ENCODE measurements around the gene PSTPIP1. TPM values are rescaled to one million over a fixed set of nuclear protein-coding genes. Genes with fewer than 3 reads are reported as not detected.

Gene PSTPIP1
- total and polyA plus RNA-seq, 2 of the 8 experiments (the other 6 are each of a cell fraction or from before 2014, with no cell fraction given) = 1.6 to 1.8 TPM

GRCh38 chr15:76987276-76987675 lies 7.7 kb upstream of the PSTPIP1 start:
- CTCF ChIA-PET (ENCODE audit: partially characterized antibody) = interaction anchor here (0.7 to 2.2 kb wide), 4 partner anchors 14 to 37 kb away, joined by 3 to 6 read pairs (median 4); no protein-coding TSS in a partner anchor
- no peak overlapping the region for H3K4ac ChIP-seq (replicated peaks; ENCODE audit: insufficient read length, low read depth, low read length)
- TF ChIP-seq SIX5 (IDR thresholded peaks at IDR 0.05; ENCODE audit: low read depth, low read length) (no peak), RXRA (IDR thresholded peaks at IDR 0.05; ENCODE audit: insufficient read depth, low read depth, low read length) (no peak), KDM4A (IDR thresholded peaks at IDR 0.05; ENCODE audit: low read depth, low read length, severe bottlenecking) (no peak), TCF12 (IDR thresholded peaks at IDR 0.05; ENCODE audit: low read depth, low read length) (no peak), BRCA1 (IDR thresholded peaks at IDR 0.05; ENCODE audit: low read depth, low read length) (no peak), RAD21 (IDR thresholded peaks at IDR 0.05 in 1 of 2, conservative IDR thresholded peaks at IDR 0.05 in 1 of 2; ENCODE audit: low read depth in 2 of 2, low read length in 2 of 2) (no peak), POLR2A (IDR thresholded peaks at IDR 0.05; ENCODE audit: control extremely low read depth in 1 of 2, low read depth in 2 of 2, low read length in 2 of 2) (no peak)

More at GRCh38 chr15:76987276-76987675, 7.7 kb upstream of the PSTPIP1 start:
- no peak overlapping the region for H2BK12ac ChIP-seq (ENCODE audit: low read depth, low read length)
- H3K14ac ChIP-seq (ENCODE audit: insufficient read length) = no peak overlapping the region
- H2AFZ ChIP-seq (ENCODE audit: low read length) = no peak overlapping the region
- H3K27ac ChIP-seq (ENCODE audit: low read depth, low read length) = no peak overlapping the region
- no peak overlapping the region for H2BK20ac ChIP-seq (ENCODE audit: low read length)
- no peak overlapping the region for H2BK5ac ChIP-seq (ENCODE audit: low read depth, low read length)
- POLR2A ChIA-PET (ENCODE audit: partially characterized antibody) = no interaction called here
- H2BK15ac ChIP-seq (ENCODE audit: low read length) = no peak overlapping the region
- H3K4me3 ChIP-seq (ENCODE audit: extremely low read depth in 1 of 4, insufficient read depth in 2 of 4, low read depth in 3 of 4, low read length in 4 of 4) = no peak overlapping the region
- no peak overlapping the region for H2AK5ac ChIP-seq (ENCODE audit: low read depth, low read length)
- no peak overlapping the region for H3K23ac ChIP-seq (ENCODE audit: insufficient read length)
- no peak overlapping the region for H3K4me2 ChIP-seq (ENCODE audit: insufficient read depth in 1 of 2, low read depth in 2 of 2, low read length in 2 of 2)
- no peaks in the 10 kb centered on the region for H3K79me1 ChIP-seq (ENCODE audit: low read depth, low read length)
- no peak for DNase-seq (ENCODE audit: low read depth in 1 of 2, low spot score in 2 of 2)
- H3K9me3 ChIP-seq (ENCODE audit: insufficient read depth in 2 of 2, low read depth in 1 of 2, low read length in 1 of 2) = no peaks in the 10 kb centered on the region
- H4K5ac ChIP-seq (ENCODE audit: insufficient read length, low read depth, low read length) = no peak overlapping the region
- H4K20me1 ChIP-seq (replicated peaks in 1 of 2; ENCODE audit: control insufficient read depth in 1 of 2, insufficient read depth in 2 of 2, low read length in 2 of 2) = no peaks in the 10 kb centered on the region
- no peaks in the 10 kb centered on the region for H3K36me3 ChIP-seq (ENCODE audit: control insufficient read depth in 2 of 4, insufficient read depth in 4 of 4, low read length in 3 of 4)
- WGBS, 2 experiments (ENCODE audit: extremely low coverage in 1 of 2, insufficient coverage in 1 of 2, insufficient read length in 1 of 2, insufficient replicate concordance in 2 of 2, low coverage in 1 of 2, low lambda C conversion rate in 2 of 2, missing lambda C conversion rate in 1 of 2) = 92% methylated on average over 5 of the region's 6 CpGs; no CpG with 5 or more reads in 1 of the 2 experiments
- H3K9ac ChIP-seq (replicated peaks in 1 of 4; ENCODE audit: extremely low read depth in 1 of 4, low read depth in 3 of 4, low read length in 3 of 4) = no peak overlapping the region
- H3K27me3 ChIP-seq (replicated peaks in 1 of 4; ENCODE audit: control insufficient read depth in 3 of 4, extremely low read depth in 1 of 4, insufficient read depth in 3 of 4, low read length in 3 of 4) = no peaks in the 10 kb centered on the region; a peak in 1 of 7 replicates
- H2BK120ac ChIP-seq (replicated peaks; ENCODE audit: low read depth, low read length) = no peak overlapping the region
- no peaks in the 10 kb centered on the region for H3K23me2 ChIP-seq (ENCODE audit: low read depth, low read length)
- no peak overlapping the region for H3K56ac ChIP-seq (replicated peaks; ENCODE audit: insufficient read length, low read depth, low read length)
- peaks cover 0 to 2% (median 0%) of the 10 kb centered on the region in 4 experiments; a peak in 1 of 7 replicates for H3K4me1 ChIP-seq (replicated peaks in 1 of 4; ENCODE audit: control insufficient read depth in 3 of 4, insufficient read depth in 4 of 4, low read length in 3 of 4)
- no peak overlapping the region for H4K91ac ChIP-seq (replicated peaks; ENCODE audit: insufficient read length, low read length)
- FAIRE-seq = no peak
- H3K79me2 ChIP-seq (ENCODE audit: control insufficient read depth in 1 of 2, insufficient read depth in 2 of 2, low read length in 2 of 2) = no peaks in the 10 kb centered on the region
- no peak overlapping the region for H4K8ac ChIP-seq (ENCODE audit: extremely low read depth, insufficient read depth, low read length)
- no peak overlapping the region for H3K18ac ChIP-seq (ENCODE audit: extremely low read depth, low read length)
